GM18907 (cell line): ENCODE results near the gene ZNF701.
"Not testable (repeated sequence)": the region's sequence is repeated elsewhere in the genome, so short reads cannot be mapped to it uniquely, and the experiment has no call there.

Experiments used
- ATAC-seq: cut with Tn5 transposase; IDR thresholded peaks from one replicate; pipeline ENCODE4 v1.9.1; 2021; ENCODE audit warnings: mild to moderate bottlenecking, moderate library complexity; ENCODE audit not compliant: unreplicated experiment

ZNF701 gene

DNA sequence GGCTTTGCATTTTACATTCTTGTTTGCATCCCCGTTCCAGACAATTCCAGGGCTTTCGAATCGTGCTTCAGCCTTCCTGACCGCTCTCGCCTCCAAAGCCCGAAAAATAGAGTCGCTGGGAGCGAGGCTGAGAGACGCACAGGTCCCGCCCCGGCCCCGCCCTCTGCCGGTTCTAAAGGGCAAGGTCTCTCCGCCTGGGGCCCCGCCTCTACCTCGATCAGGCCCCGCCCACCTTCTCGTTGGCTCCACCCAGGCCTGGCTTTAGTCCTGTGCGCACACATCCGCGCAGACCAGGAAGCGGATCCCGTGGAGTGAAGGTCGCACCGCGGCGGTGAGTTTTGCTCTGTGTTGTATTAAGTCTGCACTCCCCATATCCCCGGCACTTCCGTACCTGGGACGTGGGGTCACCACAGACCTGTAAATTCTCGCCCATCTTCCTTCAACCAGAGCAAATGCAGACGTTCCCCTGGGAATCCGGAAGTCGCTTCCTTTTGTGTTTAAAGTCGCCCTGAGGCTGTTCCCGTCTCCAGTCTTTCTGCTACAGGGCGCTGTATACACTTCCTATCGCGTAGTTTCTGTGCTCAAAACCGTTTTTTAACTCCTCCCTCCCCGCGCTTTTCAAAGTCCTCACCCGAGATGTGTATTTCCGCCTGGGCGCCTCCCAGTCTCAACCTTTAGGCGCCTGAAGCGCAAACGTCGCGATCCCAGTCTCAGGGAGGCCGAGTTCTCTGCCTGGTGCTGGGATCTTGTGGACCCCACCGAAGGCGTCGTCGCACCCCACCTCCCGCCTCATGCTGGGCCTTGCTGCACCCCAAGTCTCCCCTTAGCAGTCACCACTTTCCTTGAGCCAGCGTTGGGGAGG lies at the start of gene ZNF701:
TSS of gene ZNF701 (plus strand) at position 288 of the 862 bp plus-strand sequence. CDS start 3,861 bp downstream, outside the sequence.
- ATAC-seq = peak; percentile 96

DNA sequence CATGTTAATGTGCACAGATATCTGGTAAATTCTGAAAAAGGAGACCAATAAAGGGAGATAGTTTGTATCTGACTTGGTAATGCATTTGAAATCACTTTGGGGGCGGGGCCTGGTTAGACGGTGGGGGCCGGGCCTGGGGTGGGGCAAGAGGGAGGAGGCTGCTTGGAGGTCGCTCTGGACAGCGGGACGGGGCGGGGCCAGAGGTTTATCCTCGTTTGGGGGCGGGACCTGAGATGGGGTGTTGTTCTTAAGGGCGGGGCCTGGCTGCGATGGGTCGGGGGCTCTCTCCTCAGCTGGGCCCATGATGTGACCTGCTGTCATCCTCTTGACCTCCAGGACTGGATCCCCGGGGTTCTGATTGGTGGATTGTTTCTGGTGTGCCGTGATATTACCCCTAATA lies 47.5 kb upstream of the ZNF701 start:
- ATAC-seq = no peak

DNA sequence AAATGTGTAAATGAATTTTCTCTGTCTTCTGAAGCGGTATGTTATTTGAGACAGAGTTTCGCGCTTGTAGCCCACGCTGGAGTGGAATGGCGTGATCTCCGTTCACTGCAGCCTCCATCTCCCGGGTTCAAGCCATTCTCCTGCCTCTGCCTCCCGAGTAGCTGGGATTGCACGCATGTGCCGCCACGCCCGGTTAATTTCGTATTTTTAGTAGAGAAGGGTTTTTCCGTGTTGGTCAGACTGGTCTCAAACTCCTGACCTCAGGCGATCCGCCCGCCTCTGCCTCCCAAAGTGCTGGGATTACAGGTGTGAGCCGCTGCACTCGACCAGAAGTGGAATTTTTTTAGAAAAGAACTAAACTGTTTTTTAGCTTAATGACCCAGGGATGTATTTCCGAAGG lies 46.0 kb upstream of the ZNF701 start:
- ATAC-seq = no peak

DNA sequence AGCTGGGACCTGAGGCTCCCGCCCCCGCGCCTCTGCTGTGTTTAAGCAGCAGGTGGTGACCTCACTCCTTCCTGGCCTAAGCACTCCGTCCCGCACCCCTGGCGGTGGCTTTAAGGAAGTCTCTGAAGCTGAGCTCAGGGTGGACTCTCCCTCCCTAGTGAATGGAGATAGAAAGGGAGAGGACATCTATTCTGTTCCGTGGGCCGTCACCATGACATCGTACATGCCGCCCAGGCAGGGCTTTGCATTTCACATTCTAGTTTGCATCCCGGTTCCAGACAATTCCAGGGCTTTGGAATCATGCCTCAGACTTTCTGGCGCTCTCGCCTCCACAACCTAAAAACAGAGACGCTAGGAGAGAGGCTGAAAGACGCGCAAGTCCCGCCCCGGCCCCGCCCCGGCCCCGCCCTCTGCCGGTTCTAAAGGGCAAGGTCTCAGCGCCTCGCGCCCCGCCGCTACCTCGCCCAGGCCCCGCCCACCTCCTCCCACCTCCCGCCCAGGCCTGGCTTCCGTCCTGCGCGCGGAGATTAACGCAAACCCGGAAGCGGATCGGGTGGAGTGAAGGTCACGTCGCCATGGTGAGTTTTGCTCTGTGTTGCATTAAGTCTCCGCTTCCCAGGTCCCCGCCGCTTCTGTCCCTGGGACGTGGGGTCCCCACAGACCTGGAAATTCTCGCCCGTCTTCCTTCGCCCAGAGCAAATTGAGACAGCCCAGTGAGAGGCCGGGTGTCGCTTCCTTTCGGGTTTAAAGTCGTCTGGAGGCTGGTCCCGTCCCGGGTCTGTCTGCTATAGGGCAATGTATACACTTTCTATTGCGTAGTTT lies 42.7 kb upstream of the ZNF701 start, which contains the start of gene ZNF808:
TSS of gene ZNF808 (plus strand) at position 535 of the 822 bp plus-strand sequence. CDS start 15,617 bp downstream, outside the sequence.
- peak; percentile 91 for ATAC-seq

DNA sequence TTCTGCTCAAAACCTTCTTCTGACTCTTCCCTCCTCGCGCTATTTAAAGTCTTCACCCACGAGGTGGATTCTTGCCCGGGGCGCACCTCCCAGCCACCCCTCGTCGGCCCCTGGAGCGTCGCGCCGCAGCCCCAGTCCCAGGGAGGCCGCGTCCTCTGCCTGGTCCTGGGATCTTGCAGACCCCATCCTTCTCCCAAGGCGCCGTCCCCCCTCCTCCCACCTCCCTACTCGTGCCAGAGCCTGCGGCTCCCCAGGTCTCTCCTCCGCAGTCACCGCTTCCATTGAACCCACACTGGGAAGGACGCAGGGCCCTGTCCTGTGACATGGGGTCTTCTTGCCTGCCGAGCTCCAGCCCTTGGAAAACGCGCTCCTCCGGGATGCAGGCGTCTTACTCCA lies 42.1 kb upstream of the ZNF701 start:
- peak; percentile 27 for ATAC-seq

DNA sequence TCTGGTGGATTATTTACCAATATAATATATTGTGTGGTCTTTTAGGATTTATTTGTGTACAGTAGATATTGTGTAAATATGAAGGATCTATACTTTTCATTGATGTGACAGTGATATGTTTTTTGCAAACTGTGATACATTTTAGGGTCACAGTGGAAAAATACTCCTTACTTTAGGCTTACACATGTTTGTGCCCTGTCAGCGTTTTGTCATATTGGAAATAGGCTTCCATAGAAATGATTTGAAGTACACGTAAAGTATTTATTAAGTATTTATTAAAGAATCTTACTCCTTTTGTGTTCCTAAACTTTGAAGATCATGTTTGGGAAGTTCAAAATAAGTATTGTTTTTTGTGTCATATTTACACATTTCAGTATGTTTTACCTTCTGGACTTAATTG lies 37.6 kb upstream of the ZNF701 start:
- no peak for ATAC-seq

DNA sequence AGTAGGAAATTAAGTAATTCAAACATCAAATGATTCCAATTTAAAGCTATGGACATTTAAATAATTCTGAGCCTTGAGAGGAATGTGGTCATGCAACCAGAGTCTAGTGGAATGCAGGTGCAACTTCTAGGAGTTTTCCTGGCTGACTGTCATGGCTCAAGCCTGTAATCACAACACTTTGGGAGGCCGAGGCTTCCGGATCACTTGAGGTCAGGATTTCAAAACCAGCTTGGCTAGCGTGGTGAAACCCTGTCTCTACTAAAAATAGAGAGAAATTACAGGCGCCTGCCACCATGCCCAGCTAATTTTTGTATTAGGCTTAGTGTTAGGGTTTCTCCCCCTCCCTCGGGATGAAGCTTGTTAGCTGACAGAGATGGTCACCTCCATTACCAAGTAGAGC lies 36.2 kb upstream of the ZNF701 start:
- no peak for ATAC-seq

DNA sequence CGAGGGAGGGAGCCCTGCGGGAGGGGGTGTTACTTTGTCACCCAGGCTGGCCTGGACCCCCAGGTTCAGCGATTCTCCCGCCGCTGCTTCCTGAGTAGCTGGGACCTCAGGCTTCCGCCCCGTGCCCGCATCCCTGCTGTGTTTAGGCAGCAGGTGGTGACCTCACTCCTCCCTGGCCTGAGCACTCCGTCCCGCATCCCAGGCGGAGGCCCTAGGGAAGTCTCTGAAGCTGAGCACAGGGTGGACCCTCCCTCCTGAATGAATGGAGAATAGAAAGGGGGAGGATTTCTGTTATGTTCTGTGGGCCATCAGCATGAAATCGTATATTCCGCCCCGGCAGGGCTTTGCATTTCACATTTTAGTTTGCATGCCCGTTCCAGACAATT lies 34.7 kb upstream of the ZNF701 start:
- peak; percentile 17 for ATAC-seq

DNA sequence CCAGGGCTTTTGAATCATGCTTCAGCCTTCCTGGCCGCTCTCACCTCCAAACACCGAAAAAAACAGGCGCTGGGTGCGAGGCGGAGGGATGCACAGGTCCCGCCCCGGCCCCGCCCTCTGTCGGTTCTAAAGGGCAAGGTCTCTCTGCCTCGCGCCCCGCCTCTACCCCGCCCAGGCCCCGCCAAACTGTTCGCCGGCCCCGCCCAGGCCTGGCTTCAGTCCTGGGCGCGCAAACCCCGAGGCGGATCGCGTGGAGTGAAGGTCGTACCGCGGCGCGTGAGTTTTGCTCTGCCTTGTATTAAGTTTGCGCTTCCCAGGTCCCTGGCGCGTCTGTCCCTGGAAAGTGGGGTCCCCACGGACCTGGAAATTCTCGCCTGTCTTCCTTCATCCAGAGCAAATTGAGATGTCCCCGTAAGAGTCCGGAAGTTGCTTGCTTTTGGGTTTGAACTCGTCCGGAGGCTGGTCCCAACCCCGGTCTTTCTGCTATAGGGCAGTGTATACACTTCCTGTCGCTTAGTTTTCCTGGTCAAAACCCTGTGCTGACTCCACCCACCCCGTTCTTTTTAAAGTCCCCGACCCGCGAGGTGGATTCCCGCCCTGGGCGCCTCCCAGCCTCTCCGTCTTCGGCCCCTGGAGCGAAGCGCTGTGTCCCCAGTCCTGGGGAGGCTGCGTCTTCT lies 34.2 kb upstream of the ZNF701 start:
- ATAC-seq = peak; percentile 82

DNA sequence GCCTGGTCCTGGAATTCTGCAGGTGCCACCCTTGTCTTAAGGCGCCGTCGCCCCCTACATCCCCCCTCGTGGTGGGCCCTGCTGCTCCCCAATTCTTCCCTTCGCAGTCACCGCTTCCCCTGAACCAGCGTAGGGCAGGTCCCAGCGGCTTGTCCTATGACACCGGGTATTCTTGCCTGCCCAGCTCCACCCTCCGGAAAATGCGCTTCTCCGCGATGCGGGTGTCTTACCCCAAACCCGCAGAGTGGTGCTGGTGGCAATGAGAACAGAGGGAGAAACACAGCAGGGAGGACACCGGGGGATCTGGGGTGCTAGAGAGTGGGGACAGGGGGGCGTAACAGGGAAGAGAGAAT lies 33.7 kb upstream of the ZNF701 start:
- peak; percentile 25 for ATAC-seq

DNA sequence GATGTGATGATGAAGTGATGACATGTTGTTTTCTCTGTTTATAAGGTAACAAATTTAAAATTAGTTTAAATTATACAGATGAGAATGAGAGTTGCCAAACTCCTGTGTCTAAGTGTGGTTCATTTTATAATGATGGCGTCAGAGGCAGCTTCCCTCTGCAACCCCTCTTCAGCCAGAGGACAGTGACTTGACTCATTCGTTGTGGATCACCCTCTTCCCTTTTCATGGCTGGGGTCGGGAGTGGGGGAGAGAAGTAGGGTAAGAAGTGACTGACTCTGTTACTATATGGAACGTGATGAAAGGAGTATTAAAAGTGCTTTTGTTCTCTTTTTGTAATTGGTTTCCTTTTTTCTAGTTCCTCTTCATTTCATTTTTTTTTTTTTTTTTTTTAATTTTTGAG lies 31.3 kb upstream of the ZNF701 start:
- not testable (repeated sequence) for ATAC-seq

DNA sequence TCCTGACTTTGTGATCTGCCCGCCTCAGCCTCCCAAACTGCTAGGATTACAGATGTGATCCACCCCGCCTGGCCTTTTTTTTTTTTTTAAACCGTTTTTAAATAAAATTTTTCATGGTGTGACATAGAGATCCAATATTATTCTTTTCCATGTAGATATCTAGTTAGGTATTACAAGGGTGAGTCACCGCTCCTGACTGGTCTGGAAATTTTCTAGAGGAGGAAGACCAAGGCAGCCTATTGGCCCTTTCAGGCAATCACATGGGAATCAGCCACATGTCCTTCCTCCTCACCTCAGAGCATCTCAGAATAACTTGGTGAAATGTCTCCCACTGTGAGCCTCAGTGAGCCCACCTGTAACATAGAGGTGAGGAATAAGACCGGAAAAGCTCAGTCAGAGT lies 28.9 kb upstream of the ZNF701 start:
- not testable (repeated sequence) for ATAC-seq

DNA sequence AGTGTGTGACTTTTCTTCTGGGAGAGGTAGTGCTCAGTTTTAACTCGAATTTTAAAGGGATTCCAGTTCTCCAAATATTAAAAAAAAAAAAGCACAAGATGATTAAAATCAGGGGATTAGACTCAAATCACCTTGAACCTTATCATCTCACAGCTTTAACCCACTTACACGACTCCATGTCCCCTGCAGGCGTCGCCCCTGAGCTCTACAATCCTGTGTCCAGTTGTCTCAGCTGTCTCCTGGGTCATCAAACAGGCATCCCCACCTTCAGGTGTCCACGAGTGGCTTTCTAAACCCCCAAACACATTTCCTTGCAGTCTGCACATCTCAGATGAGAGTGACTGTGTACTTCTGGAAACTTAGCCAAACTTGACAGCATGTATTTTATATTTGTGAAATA lies 28.5 kb upstream of the ZNF701 start:
- no peak for ATAC-seq

DNA sequence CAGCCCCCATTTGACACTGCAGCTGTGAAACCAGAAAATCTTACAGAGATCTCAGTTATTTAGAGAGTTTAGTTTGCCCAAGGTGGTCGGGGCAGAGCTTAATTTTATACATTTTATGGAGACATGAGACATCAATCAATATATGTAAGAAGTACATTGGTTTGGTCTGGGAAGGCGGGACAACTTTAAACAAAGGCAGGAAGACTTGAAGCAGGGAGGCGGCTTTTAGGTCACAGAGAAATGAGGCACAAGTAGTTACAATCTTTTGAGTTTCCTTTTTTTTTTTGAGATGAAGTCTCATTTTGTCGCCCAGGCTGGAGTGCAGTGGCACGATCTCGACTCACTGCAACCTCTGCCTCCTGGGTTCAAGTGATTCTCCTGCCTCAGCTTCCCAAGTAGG lies 27.5 kb upstream of the ZNF701 start:
- ATAC-seq = not testable (repeated sequence)

DNA sequence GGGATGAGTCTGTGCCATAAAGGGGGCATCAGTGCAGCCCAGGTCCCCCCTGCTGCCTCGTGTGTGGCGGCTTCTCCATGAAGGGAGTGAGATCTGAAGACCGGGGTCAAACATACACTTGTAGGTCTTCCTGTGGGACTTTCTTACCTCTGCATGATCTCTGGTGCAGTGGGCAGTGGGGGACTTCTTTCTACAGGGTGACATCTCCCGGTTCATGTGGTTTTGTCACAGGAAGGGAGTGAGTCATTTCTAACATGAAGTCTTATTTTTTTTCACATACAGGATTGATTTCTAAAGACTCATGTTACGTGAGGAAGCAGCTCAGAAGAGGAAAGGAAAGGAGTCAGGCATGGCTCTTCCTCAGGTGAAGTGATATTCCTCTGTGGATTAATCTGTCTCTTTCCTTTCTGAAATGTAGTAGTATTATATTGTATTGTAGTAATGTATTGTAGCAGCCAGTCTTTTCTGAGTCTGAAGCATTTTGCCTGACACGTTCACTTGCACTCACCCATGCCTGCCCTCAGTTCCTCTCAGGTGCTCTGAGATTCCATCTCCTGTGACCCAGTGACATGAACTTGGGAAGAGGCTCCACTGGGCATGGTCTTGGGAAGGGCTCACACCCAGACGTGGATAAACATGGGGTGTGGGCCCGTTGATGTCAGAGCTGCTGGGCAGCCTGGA lies 27.0 kb upstream of the ZNF701 start:
- no peak for ATAC-seq

DNA sequence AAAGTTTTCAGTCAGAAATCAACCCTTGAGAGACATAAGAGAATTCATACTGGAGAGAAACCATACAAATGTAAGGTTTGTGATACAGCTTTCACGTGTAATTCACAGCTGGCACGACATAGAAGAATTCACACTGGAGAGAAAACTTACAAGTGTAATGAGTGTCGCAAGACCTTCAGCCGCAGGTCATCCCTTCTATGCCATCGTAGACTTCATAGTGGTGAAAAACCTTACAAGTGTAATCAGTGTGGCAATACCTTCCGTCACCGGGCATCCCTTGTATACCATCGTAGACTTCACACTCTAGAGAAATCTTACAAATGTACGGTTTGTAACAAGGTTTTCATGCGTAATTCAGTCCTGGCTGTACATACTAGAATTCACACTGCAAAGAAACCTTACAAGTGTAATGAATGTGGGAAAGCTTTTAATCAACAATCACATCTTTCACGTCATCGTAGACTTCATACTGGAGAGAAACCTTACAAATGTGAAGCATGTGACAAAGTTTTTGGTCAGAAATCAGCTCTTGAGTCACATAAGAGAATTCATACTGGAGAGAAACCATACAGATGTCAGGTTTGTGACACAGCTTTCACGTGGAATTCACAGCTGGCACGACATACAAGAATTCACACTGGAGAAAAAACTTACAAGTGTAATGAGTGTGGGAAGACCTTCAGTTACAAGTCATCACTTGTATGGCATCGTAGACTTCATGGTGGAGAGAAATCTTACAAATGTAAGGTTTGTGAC lies 15.7 kb upstream of the ZNF701 start:
- ATAC-seq = no peak

DNA sequence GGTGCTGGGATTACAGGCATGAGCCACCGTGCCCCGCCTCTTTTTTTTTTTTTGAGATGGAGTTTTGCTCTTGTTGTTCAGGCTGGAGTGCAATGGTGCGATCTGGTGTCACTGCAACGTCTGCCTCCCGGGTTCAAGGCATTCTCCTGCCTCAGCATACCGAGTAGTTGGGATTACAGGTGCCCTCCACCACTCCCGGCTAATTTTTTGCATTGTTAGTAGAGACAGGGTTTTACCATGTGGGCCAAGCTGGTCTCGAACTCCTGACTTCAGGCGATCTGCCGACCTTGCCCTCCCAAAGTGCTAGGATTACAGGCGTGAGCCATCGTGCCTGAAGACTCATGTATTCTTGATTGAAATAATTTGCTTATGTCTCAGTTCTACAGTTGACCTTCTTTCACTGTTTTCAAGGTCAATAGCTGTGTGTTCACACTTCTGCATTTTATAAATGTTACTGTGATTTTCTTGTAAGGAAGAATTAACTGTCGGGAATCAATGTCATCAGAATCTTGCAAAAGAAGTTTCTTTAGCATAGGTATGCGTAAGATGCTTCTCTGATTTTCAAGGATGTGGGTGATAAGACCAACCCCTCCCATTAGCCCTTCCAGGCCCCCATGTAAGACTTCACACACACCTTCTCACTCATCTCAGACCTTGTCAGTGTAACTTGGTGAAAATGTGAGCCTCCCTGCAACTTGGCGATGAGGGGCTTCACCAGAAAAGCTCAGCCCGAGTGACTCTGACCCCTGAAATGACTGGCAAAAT lies 12.7 kb upstream of the ZNF701 start:
- no peak for ATAC-seq

DNA sequence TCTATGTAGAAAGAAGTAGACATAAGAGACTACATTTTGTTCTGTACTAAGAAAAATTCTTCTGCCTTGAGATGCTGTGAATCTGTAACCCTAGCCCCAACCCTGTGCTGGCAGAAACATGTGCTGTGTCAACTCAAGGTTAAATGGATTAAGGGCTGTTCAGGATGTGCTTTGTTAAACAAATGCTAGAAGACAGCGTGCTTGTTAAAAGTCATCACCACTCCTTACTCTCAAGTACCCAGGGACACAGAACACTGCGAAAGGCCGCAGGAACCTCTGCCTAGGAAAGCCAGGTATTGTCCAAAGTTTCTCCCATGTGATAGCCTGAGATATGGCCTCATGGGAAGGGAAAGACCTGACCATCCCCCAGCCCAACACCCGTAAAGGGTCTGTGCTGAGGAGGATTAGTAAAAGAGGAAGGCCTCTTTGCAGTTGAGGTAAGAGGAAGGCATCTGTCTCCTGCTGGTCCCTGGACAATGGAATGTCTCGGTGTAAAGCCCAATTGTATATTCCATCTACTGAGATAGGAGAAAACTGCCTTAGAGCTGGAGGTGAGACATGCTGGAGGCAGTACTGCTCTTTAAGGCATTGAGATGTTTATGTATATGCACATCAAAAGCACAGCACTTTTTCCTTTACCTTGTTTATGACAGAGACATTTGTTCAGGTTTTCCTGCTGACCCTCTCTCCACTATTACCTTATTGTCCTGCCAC lies 11.2 kb upstream of the ZNF701 start:
- ATAC-seq = not testable (repeated sequence)

DNA sequence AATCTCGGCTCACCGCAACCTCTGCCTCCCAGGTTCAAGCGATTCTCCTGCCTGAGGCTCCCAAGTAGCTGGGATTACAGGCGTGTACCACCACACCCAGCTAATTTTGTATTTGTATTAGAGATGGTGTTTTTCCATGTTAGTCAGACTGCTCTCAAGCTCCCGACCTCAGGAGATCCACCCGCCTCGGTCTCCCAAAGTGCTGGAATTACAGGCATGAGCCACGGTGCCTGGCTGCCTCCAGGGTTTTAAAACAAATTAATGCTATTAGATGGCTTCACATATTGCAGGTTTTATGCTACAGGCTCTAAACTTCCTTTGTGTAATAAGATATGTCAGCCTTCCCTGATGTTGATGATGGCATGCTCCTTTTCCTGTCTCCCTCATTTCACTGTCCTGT lies 8.5 kb upstream of the ZNF701 start:
- ATAC-seq = not testable (repeated sequence)
